ENCODE results near the gene SUGCT. TPM values are rescaled to one million over a fixed set of nuclear protein-coding genes. Genes with fewer than 3 reads are reported as not detected.

Gene SUGCT
- total RNA-seq, 2 donors from 2014 or later, result 3.3 to 15.2 TPM

- Histone ChIP-seq H3K27me3 (replicated peaks; ENCODE audit: insufficient read depth) (no peaks in the 10 kb centered on the region), H3K4me3 (no peak overlapping the region), H3K4me1 (ENCODE audit: control insufficient read depth in 1 of 2, low read depth in 2 of 2) (peaks cover 3 to 43% of the 10 kb centered on the region in 2 donors), H3K27ac (no peak overlapping the region), H3K9me3 (no peaks in the 10 kb centered on the region), H3K36me3 (no peaks in the 10 kb centered on the region)
- no peak for DNase-seq (ENCODE audit: low spot score)
- no peak for TF ChIP-seq CTCF (IDR thresholded peaks at IDR 0.05)
- no peak for ATAC-seq (ENCODE audit: insufficient number of reproducible peaks, low FRiP score, low read depth)
Observed at GRCh38 chr7:40757109-40757508, 622.3 kb downstream of the SUGCT start.

GRCh38 chr7:40758590-40758989, 623.8 kb downstream of the SUGCT start:
- Histone ChIP-seq H3K4me3 (no peak overlapping the region), H3K4me1 (ENCODE audit: control insufficient read depth in 1 of 2, low read depth in 2 of 2) (peaks cover 3 to 55% of the 10 kb centered on the region in 2 donors), H3K36me3 (no peaks in the 10 kb centered on the region), H3K27me3 (replicated peaks; ENCODE audit: insufficient read depth) (no peaks in the 10 kb centered on the region), H3K9me3 (no peaks in the 10 kb centered on the region), H3K27ac (no peak overlapping the region)
- DNase-seq (ENCODE audit: low spot score) (no peak), ATAC-seq (ENCODE audit: insufficient number of reproducible peaks, low FRiP score, low read depth) (no peak)
- TF ChIP-seq CTCF (IDR thresholded peaks at IDR 0.05), result no peak

GRCh38 chr7:40760293-40760964, 625.6 kb downstream of the SUGCT start:
- no peak for ATAC-seq (ENCODE audit: insufficient number of reproducible peaks, low FRiP score, low read depth)
- Histone ChIP-seq H3K27me3 (replicated peaks; ENCODE audit: insufficient read depth) (no peaks in the 10 kb centered on the region), H3K36me3 (no peaks in the 10 kb centered on the region), H3K4me3 (no peak overlapping the region), H3K27ac (no peak overlapping the region), H3K4me1 (ENCODE audit: control insufficient read depth in 1 of 2, low read depth in 2 of 2) (peaks cover 3 to 58% of the 10 kb centered on the region in 2 donors), H3K9me3 (no peaks in the 10 kb centered on the region)
- DNase-seq (ENCODE audit: low spot score), result no peak
- no peak for TF ChIP-seq CTCF (IDR thresholded peaks at IDR 0.05)

GRCh38 chr7:40760987-40761386, 626.2 kb downstream of the SUGCT start:
- H3K9me3 ChIP-seq, result no peaks in the 10 kb centered on the region
- DNase-seq (ENCODE audit: low spot score) (no peak), ATAC-seq (ENCODE audit: insufficient number of reproducible peaks, low FRiP score, low read depth) (no peak)
- TF ChIP-seq CTCF (IDR thresholded peaks at IDR 0.05), result no peak
- no peak overlapping the region for H3K4me3 ChIP-seq
- H3K36me3 ChIP-seq, result no peaks in the 10 kb centered on the region
- peaks cover 3 to 54% of the 10 kb centered on the region in 2 donors for H3K4me1 ChIP-seq (ENCODE audit: control insufficient read depth in 1 of 2, low read depth in 2 of 2)
- H3K27me3 ChIP-seq (replicated peaks; ENCODE audit: insufficient read depth), result no peaks in the 10 kb centered on the region
- H3K27ac ChIP-seq, result no peak overlapping the region

DNA sequence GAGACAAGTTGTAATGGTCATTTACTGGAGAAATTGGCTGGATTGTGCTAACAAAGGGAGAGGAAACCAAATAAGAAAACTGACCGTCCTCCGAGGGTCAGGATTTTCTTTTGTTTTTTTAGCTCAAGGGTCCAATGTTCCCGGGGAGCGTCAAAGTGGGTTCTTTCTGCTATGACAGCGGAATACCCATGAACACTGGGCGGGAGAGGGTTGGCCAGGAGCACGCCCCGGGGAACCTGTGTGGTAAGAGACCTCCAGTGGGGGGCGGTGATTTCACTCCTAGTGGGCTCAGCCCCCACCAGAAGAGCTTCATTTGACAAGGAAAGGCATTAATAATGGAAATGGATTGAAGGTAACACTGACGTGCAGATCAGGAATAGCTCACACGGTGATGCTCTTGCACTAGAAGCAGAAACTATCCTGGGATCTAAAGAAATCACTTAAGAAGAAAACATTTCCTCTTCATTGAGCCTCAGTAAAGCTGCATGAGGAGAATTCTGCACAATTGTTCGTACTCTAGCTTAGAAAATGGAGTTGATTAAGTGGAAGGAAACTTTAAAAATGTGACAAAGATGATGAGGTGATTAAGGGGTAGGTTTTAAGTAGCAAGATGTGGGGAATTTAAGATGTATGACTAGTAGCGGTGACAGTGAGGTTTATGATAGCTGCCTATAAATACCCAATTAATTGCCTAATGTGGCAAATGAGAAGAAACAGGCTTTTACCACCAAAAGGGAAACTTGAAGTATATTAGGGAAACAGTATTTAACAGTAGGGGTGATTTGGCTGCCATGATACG, 627.2 kb downstream of the SUGCT start:
- TF ChIP-seq CTCF (IDR thresholded peaks at IDR 0.05), result no peak

More for the DNA sequence above, 627.2 kb downstream of the SUGCT start:
- no peak overlapping the region for H3K4me3 ChIP-seq
- DNase-seq (ENCODE audit: low spot score), result no peak
- H3K27ac ChIP-seq, result no peak overlapping the region
- H3K27me3 ChIP-seq (replicated peaks; ENCODE audit: insufficient read depth), result no peaks in the 10 kb centered on the region
- peaks cover 3 to 47% of the 10 kb centered on the region in 2 donors for H3K4me1 ChIP-seq (ENCODE audit: control insufficient read depth in 1 of 2, low read depth in 2 of 2)
- no peak for ATAC-seq (ENCODE audit: insufficient number of reproducible peaks, low FRiP score, low read depth)
- H3K36me3 ChIP-seq, result no peaks in the 10 kb centered on the region
- no peaks in the 10 kb centered on the region for H3K9me3 ChIP-seq

Measured in thoracic aorta (tissue), 2 donors.